Sigmoid colon (tissue), 7 donors: ENCODE measurements around the gene LIN52. TPM values are rescaled to one million over a fixed set of nuclear protein-coding genes. Genes with fewer than 3 reads are reported as not detected.

ENCODE experiments used
- DNase-seq: peaks from one replicate; pipeline ENCODE4 v3.0.0-alpha.2; 2019
- H3K27ac ChIP-seq, 4 donors: fragments of 200-600 bp; sonication (generic); one replicate each; pipeline ENCODE4 v1.5.1; 2016 to 2019; ENCODE audit warnings: mild to moderate bottlenecking in 1 of 4
- H3K27me3 ChIP-seq, 3 donors: fragments of 200-600 bp; sonication (generic); one replicate each; pipeline ENCODE4 v1.5.1; 2019; ENCODE audit warnings: mild to moderate bottlenecking in 1 of 3
- H3K36me3 ChIP-seq, 4 donors: fragments of 200-600 bp; sonication (generic); one replicate each; pipeline ENCODE4 v1.5.1; 2016 to 2019
- H3K4me1 ChIP-seq, 4 donors: fragments of 200-600 bp; sonication (generic); one replicate each; pipeline ENCODE4 v1.5.1; 2017 to 2019
- H3K4me3 ChIP-seq, 4 donors: fragments of 200-600 bp; sonication (generic); one replicate each; pipeline ENCODE4 v1.5.1; 2017 to 2019; ENCODE audit warnings: mild to moderate bottlenecking in 2 of 4, moderate library complexity in 1 of 4
- H3K9me3 ChIP-seq, 4 donors: fragments of 200-600 bp in 3 of 4; sonication (generic) in 3 of 4; one replicate each; pipeline versions ENCODE4 v1.5.1 to v1.6.1; 2013 to 2019
- CTCF ChIP-seq, 4 experiments: fragments of 450-650 bp in 3 of 4; fragments of 200-600 bp in 1 of 4; IDR thresholded peaks; one replicate each; pipeline ENCODE4 v1.5.1; 2016 to 2019; ENCODE audit warnings: antibody characterized with exemption in 4 of 4, mild to moderate bottlenecking in 3 of 4, moderate library complexity in 2 of 4
- EP300 ChIP-seq, 4 donors: sonication (generic); formaldehyde crosslinking; IDR thresholded peaks; one replicate each; pipeline ENCODE4 v1.6.1; 2017; ENCODE audit warnings: antibody characterized with exemption in 4 of 4
- POLR2A ChIP-seq, 2 donors: fragments of 450-650 bp; IDR thresholded peaks; one replicate each; pipeline ENCODE4 v1.6.1; 2016; ENCODE audit warnings: antibody characterized with exemption in 2 of 2, mild to moderate bottlenecking in 2 of 2, moderate library complexity in 2 of 2
- POLR2AphosphoS5 ChIP-seq, 4 donors: sonication (generic); formaldehyde crosslinking; IDR thresholded peaks; one replicate each; pipeline ENCODE4 v1.6.1; 2017; ENCODE audit warnings: antibody characterized with exemption in 4 of 4
- WGBS, 2 donors: extraction: QIAGEN DNeasy Blood & Tissue Kit; methylation state at CpG; one replicate each; pipeline ENCODE4 v1.1.7; 2013; 5-methylcytosine and 5-hydroxymethylcytosine counted together
- intact Hi-C: fragments of 100-400 bp; cut with DNase I; formaldehyde crosslinking; loops from one replicate; pipeline ENCODE4 v1.15.1; 2023
- polyA plus RNA-seq, 3 donors: library from polyadenylated mRNA; stranded (reverse); fragments of 200-250 nt; gene quantifications; one replicate each; pipeline ENCODE4 v1.2.3, GENCODE V29; 2013
- total RNA-seq, 4 donors: library from RNA; depleted of rRNA; stranded (reverse); fragments of >200 nt; gene quantifications; one replicate each; pipeline ENCODE4 v1.1.0, GENCODE V29; 2016
- donor health status: healthy with polysubstance abuse.
- donor health status: Bipolar disorder and iron deficiency.
- donor health status: healthy.

The LIN52 gene
- total and polyA plus RNA-seq, 7 donors = 3.7 to 11.1 (median 9.1) TPM

GRCh38 chr14:74242021-74242779, 157.4 kb downstream of the LIN52 start:
- Histone ChIP-seq H3K27ac (no peak overlapping the region), H3K36me3 (no peaks in the 10 kb centered on the region), H3K4me3 (no peak overlapping the region), H3K4me1 (peaks cover 0 to 31% (median 27%) of the 10 kb centered on the region in 4 donors), H3K9me3 (no peaks in the 10 kb centered on the region), H3K27me3 (peaks cover 44 to 97% (median 74%) of the 10 kb centered on the region in 3 donors)
- no peak for TF ChIP-seq EP300 (IDR thresholded peaks at IDR 0.05)
- TF ChIP-seq CTCF (IDR thresholded peaks at IDR 0.05) = no peak
- no peak for TF ChIP-seq POLR2A (IDR thresholded peaks at IDR 0.05)
- TF ChIP-seq POLR2AphosphoS5 (IDR thresholded peaks at IDR 0.05) = no peak
- WGBS, 2 donors = 5 to 10% methylated on average over 28 of the region's 28 CpGs
- intact Hi-C loops = no loop called here
- no peak for DNase-seq

GRCh38 chr14:74242780-74243042, 158.0 kb downstream of the LIN52 start:
- 23 to 32% methylated on average over 4 of the region's 4 CpGs for WGBS, 2 donors
- Histone ChIP-seq H3K9me3 (no peaks in the 10 kb centered on the region), H3K27ac (no peak overlapping the region), H3K27me3 (peaks cover 44 to 94% (median 71%) of the 10 kb centered on the region in 3 donors), H3K4me3 (no peak overlapping the region), H3K4me1 (peaks cover 0 to 31% (median 27%) of the 10 kb centered on the region in 4 donors), H3K36me3 (no peaks in the 10 kb centered on the region)
- no peak for TF ChIP-seq POLR2A (IDR thresholded peaks at IDR 0.05)
- TF ChIP-seq POLR2AphosphoS5 (IDR thresholded peaks at IDR 0.05) = no peak
- no peak for TF ChIP-seq EP300 (IDR thresholded peaks at IDR 0.05)
- no peak for TF ChIP-seq CTCF (IDR thresholded peaks at IDR 0.05)
- intact Hi-C loops = no loop called here
- DNase-seq = no peak

- H3K27me3 ChIP-seq = peaks cover 44 to 91% (median 67%) of the 10 kb centered on the region in 3 donors
- WGBS, 2 donors = 22 to 27% methylated on average over 5 of the region's 5 CpGs
- H3K36me3 ChIP-seq = no peaks in the 10 kb centered on the region
- no peak overlapping the region for H3K27ac ChIP-seq
- no peaks in the 10 kb centered on the region for H3K9me3 ChIP-seq
- no peak overlapping the region for H3K4me3 ChIP-seq
- H3K4me1 ChIP-seq = peaks cover 0 to 31% (median 27%) of the 10 kb centered on the region in 4 donors
- intact Hi-C loops = no loop called here
- TF ChIP-seq CTCF (IDR thresholded peaks at IDR 0.05) (no peak), POLR2A (IDR thresholded peaks at IDR 0.05) (no peak), EP300 (IDR thresholded peaks at IDR 0.05) (no peak), POLR2AphosphoS5 (IDR thresholded peaks at IDR 0.05) (no peak)
- no peak for DNase-seq
These were observed 158.3 kb downstream of the LIN52 start for GRCh38 chr14:74243051-74243450.

GRCh38 chr14:74244115-74244514, 159.4 kb downstream of the LIN52 start:
- Histone ChIP-seq H3K36me3 (no peaks in the 10 kb centered on the region), H3K27me3 (peaks cover 41 to 80% (median 57%) of the 10 kb centered on the region in 3 donors), H3K4me1 (peaks cover 0 to 31% (median 27%) of the 10 kb centered on the region in 4 donors), H3K27ac (no peak overlapping the region), H3K4me3 (no peak overlapping the region), H3K9me3 (no peaks in the 10 kb centered on the region)
- TF ChIP-seq POLR2A (IDR thresholded peaks at IDR 0.05) = no peak
- no peak for TF ChIP-seq CTCF (IDR thresholded peaks at IDR 0.05)
- no peak for TF ChIP-seq POLR2AphosphoS5 (IDR thresholded peaks at IDR 0.05)
- no peak for TF ChIP-seq EP300 (IDR thresholded peaks at IDR 0.05)
- intact Hi-C loops = no loop called here
- DNase-seq = no peak
- 6 to 22% methylated on average over 3 of the region's 3 CpGs for whole genome bisulfite sequencing, 2 donors
